Measurements from ENCODE around the gene PAK2. TPM values are rescaled to one million over a fixed set of nuclear protein-coding genes. Genes with fewer than 3 reads are reported as not detected.
A peak's percentile ranks its signal among the peaks of the same experiment; 100 is the strongest.

The PAK2 gene
- total RNA-seq (29.1 TPM), polyA plus RNA-seq (47.4 TPM)
- long read RNA-seq, donor 1: 0 reads
- long read RNA-seq, donor 2: 0 reads
- long read RNA-seq, donor 3, full-length matches to known transcripts: 15 of 26 reads
- long read RNA-seq, donor 3, partial matches to known transcripts: 11 of 26 reads
- long read RNA-seq, donor 3, other reads (novel, unspliced or antisense): 0 of 26 reads
- long read RNA-seq, donor 4, full-length matches to known transcripts: 7 of 12 reads
- long read RNA-seq, donor 4, partial matches to known transcripts: 5 of 12 reads
- long read RNA-seq, donor 4, other reads (novel, unspliced or antisense): 0 of 12 reads
- long read RNA-seq, donor 5, full-length matches to known transcripts: 10 of 18 reads
- long read RNA-seq, donor 5, partial matches to known transcripts: 8 of 18 reads
- long read RNA-seq, donor 5, other reads (novel, unspliced or antisense): 0 of 18 reads
- long read RNA-seq, donor 6, full-length matches to known transcripts: 13 of 27 reads
- long read RNA-seq, donor 6, partial matches to known transcripts: 14 of 27 reads
- long read RNA-seq, donor 6, other reads (novel, unspliced or antisense): 0 of 27 reads
- long read RNA-seq, donor 7, full-length matches to known transcripts: 15 of 20 reads
- long read RNA-seq, donor 7, partial matches to known transcripts: 5 of 20 reads
- long read RNA-seq, donor 7, other reads (novel, unspliced or antisense): 0 of 20 reads
- long read RNA-seq, donor 8, full-length matches to known transcripts: 6 of 11 reads
- long read RNA-seq, donor 8, partial matches to known transcripts: 5 of 11 reads
- long read RNA-seq, donor 8, other reads (novel, unspliced or antisense): 0 of 11 reads
- long read RNA-seq, donor 9, full-length matches to known transcripts: 11 of 20 reads
- long read RNA-seq, donor 9, partial matches to known transcripts: 9 of 20 reads
- long read RNA-seq, donor 9, other reads (novel, unspliced or antisense): 0 of 20 reads
- long read RNA-seq, donor 10, full-length matches to known transcripts: 12 of 31 reads
- long read RNA-seq, donor 10, partial matches to known transcripts: 19 of 31 reads
- long read RNA-seq, donor 10, other reads (novel, unspliced or antisense): 0 of 31 reads

- H3K9me3 ChIP-seq (ENCODE audit: control insufficient read depth in 2 of 2, insufficient read depth in 1 of 2, low read length in 1 of 2): no peaks in the 10 kb centered on the region
- under 1% methylated on average over 86 of the region's 86 CpGs for WGBS
- H3K36me3 ChIP-seq (ENCODE audit: control insufficient read depth in 2 of 2, insufficient read depth in 2 of 2, low read length in 1 of 2): peaks cover 0 to 2% of the 10 kb centered on the region in 2 donors
- peak within 1 kb of the TSS; percentile 69 to 96 for H3K4me3 ChIP-seq (ENCODE audit: low read length in 2 of 2)
- H3K27ac ChIP-seq (ENCODE audit: low read depth in 1 of 2, low read length in 1 of 2): peak within 1 kb of the TSS; percentile 89 to 97
- DNase-seq (ENCODE audit: low read depth in 6 of 9, low spot score in 9 of 9): peak; percentile 63 to 92 (median 83)
- no peaks in the 10 kb centered on the region for H3K27me3 ChIP-seq (ENCODE audit: control insufficient read depth in 2 of 2, insufficient read depth in 1 of 2, low read length in 1 of 2)
- H3K4me1 ChIP-seq (ENCODE audit: control insufficient read depth in 2 of 2, insufficient read depth in 2 of 2, low read length in 2 of 2): peaks cover 0 to 8% of the 10 kb centered on the region in 2 donors
These were observed at the start of gene PAK2 for GRCh38 chr3:196739671-196740480. PAK2 (plus strand) TSS chr3:196739857; CDS start chr3:196782647, 42,790 bp downstream.

- no peak for DNase-seq (ENCODE audit: low read depth in 6 of 9, low spot score in 9 of 9)
- WGBS: 97% methylated on average over 17 of the region's 17 CpGs
- H3K9me3 ChIP-seq (ENCODE audit: control insufficient read depth in 2 of 2, insufficient read depth in 1 of 2, low read length in 1 of 2): peaks cover 0 to 4% of the 10 kb centered on the region in 2 donors
- H3K36me3 ChIP-seq (ENCODE audit: control insufficient read depth in 2 of 2, insufficient read depth in 2 of 2, low read length in 1 of 2): no peaks in the 10 kb centered on the region
- H3K4me1 ChIP-seq (ENCODE audit: control insufficient read depth in 2 of 2, insufficient read depth in 2 of 2, low read length in 2 of 2): peaks cover 0 to 4% of the 10 kb centered on the region in 2 donors
- H3K4me3 ChIP-seq (ENCODE audit: low read length in 2 of 2): no peak overlapping the region
- H3K27ac ChIP-seq (ENCODE audit: low read depth in 1 of 2, low read length in 1 of 2): no peak overlapping the region
- no peaks in the 10 kb centered on the region for H3K27me3 ChIP-seq (ENCODE audit: control insufficient read depth in 2 of 2, insufficient read depth in 1 of 2, low read length in 1 of 2)
These were observed 49.6 kb upstream of the PAK2 start for GRCh38 chr3:196689941-196690660.

- Histone ChIP-seq H3K27ac (ENCODE audit: low read depth in 1 of 2, low read length in 1 of 2) (no peak overlapping the region), H3K4me3 (ENCODE audit: low read length in 2 of 2) (no peak overlapping the region), H3K36me3 (ENCODE audit: control insufficient read depth in 2 of 2, insufficient read depth in 2 of 2, low read length in 1 of 2) (no peaks in the 10 kb centered on the region), H3K4me1 (ENCODE audit: control insufficient read depth in 2 of 2, insufficient read depth in 2 of 2, low read length in 2 of 2) (peaks cover 0 to 3% of the 10 kb centered on the region in 2 donors), H3K9me3 (ENCODE audit: control insufficient read depth in 2 of 2, insufficient read depth in 1 of 2, low read length in 1 of 2) (peaks cover 0 to 8% of the 10 kb centered on the region in 2 donors), H3K27me3 (ENCODE audit: control insufficient read depth in 2 of 2, insufficient read depth in 1 of 2, low read length in 1 of 2) (no peaks in the 10 kb centered on the region)
- DNase-seq (ENCODE audit: low read depth in 6 of 9, low spot score in 9 of 9): no peak
- WGBS: 84% methylated on average over 8 of the region's 8 CpGs
These were observed 48.3 kb upstream of the PAK2 start for GRCh38 chr3:196691386-196691785.

- Histone ChIP-seq H3K36me3 (ENCODE audit: control insufficient read depth in 2 of 2, insufficient read depth in 2 of 2, low read length in 1 of 2) (no peaks in the 10 kb centered on the region), H3K27ac (ENCODE audit: low read depth in 1 of 2, low read length in 1 of 2) (no peak overlapping the region), H3K9me3 (ENCODE audit: control insufficient read depth in 2 of 2, insufficient read depth in 1 of 2, low read length in 1 of 2) (peaks cover 0 to 8% of the 10 kb centered on the region in 2 donors), H3K4me1 (ENCODE audit: control insufficient read depth in 2 of 2, insufficient read depth in 2 of 2, low read length in 2 of 2) (peaks cover 0 to 3% of the 10 kb centered on the region in 2 donors), H3K4me3 (ENCODE audit: low read length in 2 of 2) (no peak overlapping the region), H3K27me3 (ENCODE audit: control insufficient read depth in 2 of 2, insufficient read depth in 1 of 2, low read length in 1 of 2) (no peaks in the 10 kb centered on the region)
- WGBS: 0% methylated on average over 1 of the region's 1 CpG
- peak in 1 of 9 donors; percentile 38 for DNase-seq (ENCODE audit: low read depth in 6 of 9, low spot score in 9 of 9)
These were observed 45.4 kb upstream of the PAK2 start for GRCh38 chr3:196694202-196694638.

- H3K27ac ChIP-seq (ENCODE audit: low read depth in 1 of 2, low read length in 1 of 2): peak overlapping the region in 1 of 2 donors; percentile 52
- H3K36me3 ChIP-seq (ENCODE audit: control insufficient read depth in 2 of 2, insufficient read depth in 2 of 2, low read length in 1 of 2): no peaks in the 10 kb centered on the region
- H3K9me3 ChIP-seq (ENCODE audit: control insufficient read depth in 2 of 2, insufficient read depth in 1 of 2, low read length in 1 of 2): peaks cover 0 to 8% of the 10 kb centered on the region in 2 donors
- H3K27me3 ChIP-seq (ENCODE audit: control insufficient read depth in 2 of 2, insufficient read depth in 1 of 2, low read length in 1 of 2): no peaks in the 10 kb centered on the region
- no peak for DNase-seq (ENCODE audit: low read depth in 6 of 9, low spot score in 9 of 9)
- WGBS: 95% methylated on average over 17 of the region's 17 CpGs
- H3K4me1 ChIP-seq (ENCODE audit: control insufficient read depth in 2 of 2, insufficient read depth in 2 of 2, low read length in 2 of 2): peaks cover 0 to 3% of the 10 kb centered on the region in 2 donors
- H3K4me3 ChIP-seq (ENCODE audit: low read length in 2 of 2): no peak overlapping the region
These were observed 44.5 kb upstream of the PAK2 start for GRCh38 chr3:196694941-196695848.

GRCh38 chr3:196695849-196696226 is 43.8 kb upstream of the PAK2 start:
- Histone ChIP-seq H3K27ac (ENCODE audit: low read depth in 1 of 2, low read length in 1 of 2) (no peak overlapping the region), H3K4me3 (ENCODE audit: low read length in 2 of 2) (no peak overlapping the region), H3K4me1 (ENCODE audit: control insufficient read depth in 2 of 2, insufficient read depth in 2 of 2, low read length in 2 of 2) (peaks cover 0 to 3% of the 10 kb centered on the region in 2 donors), H3K27me3 (ENCODE audit: control insufficient read depth in 2 of 2, insufficient read depth in 1 of 2, low read length in 1 of 2) (no peaks in the 10 kb centered on the region), H3K9me3 (ENCODE audit: control insufficient read depth in 2 of 2, insufficient read depth in 1 of 2, low read length in 1 of 2) (peaks cover 0 to 8% of the 10 kb centered on the region in 2 donors), H3K36me3 (ENCODE audit: control insufficient read depth in 2 of 2, insufficient read depth in 2 of 2, low read length in 1 of 2) (no peaks in the 10 kb centered on the region)
- WGBS: 98% methylated on average over 5 of the region's 5 CpGs
- DNase-seq (ENCODE audit: low read depth in 6 of 9, low spot score in 9 of 9): no peak

GRCh38 chr3:196697270-196697669 is 42.4 kb upstream of the PAK2 start:
- no peak overlapping the region for H3K27ac ChIP-seq (ENCODE audit: low read depth in 1 of 2, low read length in 1 of 2)
- no peaks in the 10 kb centered on the region for H3K27me3 ChIP-seq (ENCODE audit: control insufficient read depth in 2 of 2, insufficient read depth in 1 of 2, low read length in 1 of 2)
- H3K36me3 ChIP-seq (ENCODE audit: control insufficient read depth in 2 of 2, insufficient read depth in 2 of 2, low read length in 1 of 2): no peaks in the 10 kb centered on the region
- H3K4me3 ChIP-seq (ENCODE audit: low read length in 2 of 2): no peak overlapping the region
- H3K4me1 ChIP-seq (ENCODE audit: control insufficient read depth in 2 of 2, insufficient read depth in 2 of 2, low read length in 2 of 2): peaks cover 0 to 3% of the 10 kb centered on the region in 2 donors
- 98% methylated on average over 5 of the region's 5 CpGs for WGBS
- peaks cover 0 to 8% of the 10 kb centered on the region in 2 donors for H3K9me3 ChIP-seq (ENCODE audit: control insufficient read depth in 2 of 2, insufficient read depth in 1 of 2, low read length in 1 of 2)
- no peak for DNase-seq (ENCODE audit: low read depth in 6 of 9, low spot score in 9 of 9)
